Epidermal melanocyte (primary cell): ENCODE measurements around the gene MRTFA.
"Not testable (repeated sequence)": the region's sequence is repeated elsewhere in the genome, so short reads cannot be mapped to it uniquely, and the experiment has no call there.

Experiments used
- DNase-seq: peaks from one replicate; pipeline ENCODE4 v3.0.0; 2011; ENCODE audit warnings: low spot score; ENCODE audit not compliant: insufficient read length

MRTFA gene

DNA sequence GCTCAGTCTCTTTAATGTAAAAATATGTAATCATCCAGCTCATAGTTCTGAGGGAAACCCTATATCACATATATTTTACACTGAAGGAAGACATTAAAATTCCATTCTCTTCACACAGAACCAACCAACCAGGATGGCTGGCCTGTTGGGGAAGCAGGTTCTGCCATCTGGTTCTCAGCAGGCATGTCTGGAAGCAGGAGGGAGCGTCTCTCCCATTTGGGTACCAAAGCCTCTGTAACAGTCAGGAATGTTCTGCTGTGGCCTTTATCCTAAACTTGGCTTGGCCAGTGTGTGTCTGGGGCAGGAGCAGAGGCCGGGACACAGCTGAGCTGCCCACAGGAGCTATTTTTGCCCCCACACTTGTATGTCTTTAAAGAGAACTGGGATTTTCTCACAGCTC lies 236.9 kb downstream of the MRTFA start:
- DNase-seq = no peak

DNA sequence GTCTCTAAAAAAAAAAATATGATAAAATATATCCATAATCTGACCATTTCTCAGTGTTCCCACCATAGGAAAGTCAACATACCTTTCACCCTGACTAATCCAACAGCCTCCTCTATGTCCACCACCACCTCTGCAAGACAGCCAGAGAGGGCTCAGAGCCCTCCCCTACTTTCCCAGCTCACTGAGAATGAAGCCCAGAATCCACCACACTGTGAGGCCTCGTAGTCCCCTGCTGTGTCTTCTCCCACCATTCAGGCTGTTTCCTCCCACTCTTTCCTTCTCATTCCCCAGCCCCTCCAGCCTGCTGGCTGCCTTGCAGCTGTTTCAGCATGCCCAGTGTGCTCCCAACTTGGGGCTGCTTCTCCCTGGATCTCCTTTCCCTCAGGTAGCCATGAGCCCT lies 239.1 kb downstream of the MRTFA start:
- DNase-seq = no peak

DNA sequence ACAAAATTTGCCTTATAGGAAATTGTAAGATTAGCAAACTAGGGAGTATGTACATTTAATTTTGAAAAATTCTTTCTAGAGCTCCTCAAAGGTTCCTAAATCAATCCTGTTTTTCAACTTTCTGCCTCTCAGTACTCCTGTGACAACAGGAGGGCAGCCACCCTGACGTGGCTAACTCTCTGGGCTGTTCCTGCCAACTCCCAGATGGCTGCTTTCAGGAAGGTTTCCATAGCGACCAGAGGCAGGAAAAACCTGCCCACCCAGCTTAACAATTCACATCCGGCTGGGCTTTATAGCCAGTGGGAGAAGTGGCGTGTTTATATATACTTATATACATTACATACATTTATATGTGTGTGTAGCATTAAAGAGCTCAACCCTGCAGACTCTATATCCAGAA lies 239.6 kb downstream of the MRTFA start:
- no peak for DNase-seq

DNA sequence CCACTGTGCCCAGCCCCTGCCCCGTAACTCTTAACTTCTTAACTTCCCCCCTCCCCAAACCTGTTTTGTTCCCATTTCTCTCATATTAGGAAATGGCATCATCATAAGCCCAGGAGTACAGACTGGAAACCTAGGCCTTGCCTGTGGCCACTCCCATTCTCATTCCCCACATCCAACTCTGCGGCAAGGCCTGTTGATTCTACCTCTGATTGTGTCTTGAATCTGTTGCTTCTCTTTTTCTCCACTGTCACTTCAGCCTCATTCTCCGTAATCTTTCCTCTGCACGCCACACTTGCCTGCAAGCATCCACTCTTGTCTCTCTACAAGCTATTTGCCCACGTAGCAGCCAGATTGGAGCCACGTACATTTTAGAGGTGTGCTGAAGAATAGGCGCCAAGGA lies 240.9 kb downstream of the MRTFA start:
- no peak for DNase-seq

DNA sequence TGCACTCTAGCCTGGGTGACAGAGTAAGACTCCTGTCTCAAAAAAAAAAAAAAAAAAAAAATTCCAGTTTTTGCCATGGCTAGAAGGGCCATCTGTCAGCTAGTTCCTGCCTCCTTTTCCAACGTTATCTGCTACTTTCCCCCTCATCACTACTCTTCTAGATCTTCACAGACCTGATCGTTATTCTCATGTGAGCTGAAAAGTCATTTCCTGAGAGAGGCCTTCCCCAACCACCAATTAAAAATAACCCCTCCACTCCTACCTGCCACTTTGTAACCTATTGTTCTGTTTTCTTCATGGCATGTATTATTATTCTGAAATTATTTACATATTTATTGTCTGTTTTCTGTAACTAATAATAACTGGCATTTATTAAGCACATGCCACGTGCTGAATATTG lies 241.9 kb downstream of the MRTFA start:
- DNase-seq = no peak

DNA sequence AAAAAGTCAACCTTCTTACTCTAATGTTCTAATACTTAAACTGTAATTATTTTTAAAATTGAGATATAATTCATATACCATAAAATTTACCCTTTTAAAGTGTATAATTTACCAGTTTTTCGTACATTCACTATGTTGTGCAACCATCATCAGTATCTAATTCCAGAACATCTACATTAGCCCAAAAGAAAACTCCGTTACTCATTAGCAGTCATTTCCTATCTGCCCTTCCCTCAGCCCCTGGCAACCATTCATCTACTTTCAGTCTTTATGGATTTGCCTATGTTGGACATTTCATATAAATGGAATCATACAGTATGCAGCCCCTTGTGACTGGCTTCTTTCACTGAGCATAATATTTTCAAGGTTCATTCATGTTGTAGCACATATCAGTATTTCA lies 243.9 kb downstream of the MRTFA start:
- DNase-seq = no peak

DNA sequence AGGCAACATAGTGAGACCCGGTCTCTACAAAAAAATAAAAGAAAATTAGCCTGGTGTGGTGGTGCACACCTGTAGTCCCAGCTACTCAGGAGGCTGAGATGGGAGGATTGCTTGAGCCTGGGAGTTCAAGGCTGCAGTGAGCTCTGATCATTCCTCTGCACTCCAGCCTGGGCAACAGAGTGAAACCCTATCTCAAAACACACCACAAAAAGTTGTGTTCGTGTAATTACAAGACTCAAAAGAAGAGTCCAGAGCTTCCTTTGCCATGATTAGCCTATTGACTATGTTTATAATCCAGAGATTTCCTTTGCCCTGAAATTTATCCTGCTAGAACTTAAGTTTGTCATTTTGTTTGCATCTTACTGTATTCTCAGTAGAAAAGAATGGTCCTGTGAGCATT lies 245.1 kb downstream of the MRTFA start:
- no peak for DNase-seq

DNA sequence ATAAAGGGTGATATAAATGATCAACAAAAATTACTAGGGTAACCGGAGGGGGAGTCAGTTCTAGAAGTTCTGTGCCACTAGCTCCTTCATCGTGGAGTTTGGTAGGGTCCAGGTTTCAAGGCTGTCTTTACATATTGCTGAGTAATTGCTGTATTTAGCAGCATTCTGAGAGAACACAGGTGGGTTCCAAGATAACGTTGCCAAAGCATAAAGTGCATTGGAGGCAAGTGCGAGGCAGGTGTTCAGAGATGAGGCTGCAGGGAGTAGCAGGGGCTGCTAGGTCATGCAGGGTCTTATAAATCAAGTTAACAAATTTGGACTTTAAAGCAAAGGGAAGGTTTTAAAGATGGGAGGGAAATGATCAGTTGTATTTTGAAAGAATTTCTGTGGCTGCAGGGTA lies 248.3 kb downstream of the MRTFA start:
- no peak for DNase-seq

DNA sequence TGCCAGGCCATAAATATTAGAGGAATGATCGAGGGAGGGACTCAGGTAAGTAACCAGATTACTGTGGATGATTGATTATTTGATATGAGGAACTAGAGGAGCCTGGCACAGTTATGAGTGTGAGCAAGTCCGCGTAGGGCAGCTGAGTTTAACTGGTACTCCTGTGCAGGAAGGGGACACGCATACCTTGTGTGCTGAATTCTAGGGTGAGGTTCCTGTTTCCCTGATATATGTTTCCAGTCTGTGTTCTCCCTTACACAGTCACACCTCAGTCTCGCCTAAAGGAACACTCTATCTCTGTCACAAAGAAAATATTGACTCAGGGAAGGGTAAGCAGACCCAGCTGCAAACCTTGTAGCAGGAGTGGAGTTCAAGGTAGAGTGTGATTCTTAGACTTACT lies 248.8 kb downstream of the MRTFA start:
- no peak for DNase-seq

DNA sequence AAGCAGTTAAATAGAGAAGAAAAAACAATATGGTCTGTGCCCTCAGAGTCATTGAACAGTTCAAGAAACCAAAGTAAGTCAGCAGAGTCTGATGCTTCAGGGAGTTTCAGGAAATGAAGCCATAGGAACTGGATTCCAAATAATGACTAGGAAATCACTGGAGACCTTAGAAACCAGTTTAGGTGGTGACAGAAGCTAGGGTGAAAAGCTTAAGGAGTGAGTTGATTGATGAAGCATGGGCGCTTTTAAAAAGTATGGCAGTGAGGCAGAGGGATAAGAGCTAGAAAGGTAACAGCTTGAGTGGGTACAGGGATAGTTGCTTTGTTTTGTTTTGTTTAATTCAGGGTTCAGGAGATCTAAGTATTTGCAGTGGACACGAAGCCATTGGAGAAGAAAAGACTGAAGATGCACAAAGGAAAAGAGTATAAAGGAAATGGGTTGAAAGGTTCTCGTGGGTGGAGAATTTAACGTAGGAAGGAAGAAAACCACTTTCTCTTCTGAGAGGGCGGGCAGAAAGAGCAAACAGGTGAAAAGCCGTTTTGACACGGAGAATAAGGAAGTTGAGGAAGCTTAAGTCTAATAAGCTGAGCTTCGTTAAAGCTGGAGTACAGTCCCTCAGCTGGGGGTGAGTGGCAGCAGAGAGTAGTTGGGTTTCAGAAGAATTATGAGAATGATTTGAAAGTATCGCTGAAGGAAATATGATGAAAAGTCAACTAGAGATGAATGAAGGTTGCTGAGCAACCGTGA lies 251.3 kb downstream of the MRTFA start:
- DNase-seq = no peak

DNA sequence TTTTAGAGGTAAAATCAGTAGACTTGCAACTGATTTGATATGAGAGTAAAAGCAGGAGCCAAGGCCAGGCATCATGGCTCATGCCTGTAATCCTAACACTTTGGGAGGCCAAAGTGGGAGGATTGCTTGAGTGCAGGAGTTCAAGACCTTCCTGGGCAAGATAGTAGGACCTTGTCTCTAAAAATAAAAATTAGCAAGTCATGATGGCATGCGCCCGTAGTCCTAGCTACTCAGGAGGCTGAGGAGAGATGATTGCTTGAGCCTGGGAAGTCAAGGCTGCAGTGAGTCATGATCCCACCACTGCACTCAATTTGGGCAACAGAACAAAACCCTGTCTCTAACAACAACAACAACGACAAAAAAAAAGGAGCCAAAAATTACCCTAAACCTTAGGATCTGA lies 252.6 kb downstream of the MRTFA start:
- DNase-seq = no peak

DNA sequence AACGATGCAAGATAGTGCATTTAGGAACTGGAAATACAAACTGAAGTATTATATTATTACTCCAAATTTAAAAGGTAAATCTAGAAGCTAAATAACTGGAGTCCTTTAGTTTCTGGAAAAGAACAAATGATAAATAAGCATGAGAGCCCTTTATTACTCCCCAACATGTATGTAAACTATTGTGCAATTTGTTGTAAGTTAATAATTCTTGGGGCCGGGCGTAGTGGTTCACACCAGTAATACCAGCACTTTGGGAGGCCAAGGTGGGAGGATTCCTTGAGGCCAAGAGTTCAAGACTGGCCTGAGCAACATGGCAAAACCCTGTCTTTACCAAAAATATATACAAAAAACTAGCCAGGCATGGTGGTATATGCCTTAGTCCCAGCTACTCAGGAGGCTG lies 255.1 kb downstream of the MRTFA start:
- DNase-seq = no peak

DNA sequence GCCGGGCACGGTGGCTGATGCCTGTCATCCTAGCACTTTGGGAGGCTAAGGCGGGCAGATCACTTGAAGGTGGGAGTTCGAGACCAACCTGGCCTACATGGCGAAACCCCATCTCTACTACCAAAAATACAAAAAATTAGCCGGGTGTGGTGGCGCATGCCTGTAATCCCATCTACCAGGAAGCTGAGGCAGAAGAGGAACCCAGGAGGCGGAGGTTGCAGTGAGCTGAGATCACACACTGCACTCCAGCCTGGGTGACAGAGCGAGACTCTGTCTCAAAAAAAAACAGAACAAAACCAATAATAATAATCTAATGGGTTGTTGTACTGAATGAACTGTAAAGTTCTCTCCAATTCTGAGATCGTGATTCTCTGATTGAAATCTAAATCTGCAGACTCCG lies 258.1 kb downstream of the MRTFA start:
- DNase-seq = not testable (repeated sequence)

DNA sequence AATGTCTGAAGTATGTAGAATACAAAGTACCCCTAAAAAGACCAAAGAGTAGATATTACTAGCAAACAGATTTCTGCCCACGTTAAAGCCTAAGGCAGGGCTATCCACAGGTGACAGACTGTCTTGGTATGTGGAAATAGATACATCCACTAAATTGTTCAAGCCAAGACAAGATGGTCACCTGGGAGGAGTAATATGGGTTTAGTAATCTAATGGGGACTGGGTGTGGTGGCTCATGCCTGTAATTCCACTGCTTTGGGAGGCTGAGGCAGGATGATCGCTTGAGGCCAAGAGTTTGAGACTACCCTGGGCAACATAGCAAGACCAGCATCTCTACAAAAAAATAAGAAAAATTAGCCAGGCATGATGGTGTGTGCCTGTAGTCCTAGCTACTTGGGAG lies 258.6 kb downstream of the MRTFA start:
- DNase-seq = no peak

DNA sequence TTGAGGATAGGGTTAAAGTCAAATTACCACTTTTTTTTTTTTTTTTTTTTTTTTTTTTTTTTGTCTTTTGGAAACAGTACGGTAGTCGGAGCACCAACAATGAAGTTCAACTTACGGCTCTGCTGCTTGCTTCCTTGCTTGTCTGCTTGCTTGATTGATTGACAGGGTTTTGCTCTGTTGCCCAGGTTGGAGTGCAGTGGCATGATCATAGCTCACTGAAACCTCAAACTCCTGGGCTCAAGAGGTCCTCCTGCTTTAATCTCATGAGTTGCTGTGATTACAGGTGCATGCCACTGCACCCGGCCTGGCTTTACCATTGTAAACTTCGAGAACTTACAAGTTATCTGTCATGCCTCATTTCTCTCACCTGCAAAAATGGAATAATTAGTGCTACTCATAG lies 260.4 kb downstream of the MRTFA start:
- no peak for DNase-seq

DNA sequence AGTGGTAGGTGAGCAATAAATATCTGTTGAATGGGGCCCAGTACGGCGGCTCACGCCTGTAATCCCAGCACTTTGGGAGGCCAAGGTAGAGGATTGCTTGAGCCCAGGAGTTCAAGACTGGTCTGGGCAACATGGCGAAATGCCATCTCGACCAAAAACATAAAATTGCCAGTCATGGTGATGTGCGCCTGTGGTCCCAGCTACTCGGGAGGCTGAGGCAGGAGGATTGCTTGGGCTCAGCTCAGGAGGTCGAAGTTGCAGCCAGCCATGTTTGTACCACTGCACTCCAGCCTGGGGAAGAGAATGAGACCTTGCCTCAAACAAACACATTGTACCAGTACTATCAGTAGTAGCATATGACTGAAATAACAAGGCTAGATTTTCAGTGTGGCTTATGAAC lies 262.0 kb downstream of the MRTFA start:
- DNase-seq = no peak

DNA sequence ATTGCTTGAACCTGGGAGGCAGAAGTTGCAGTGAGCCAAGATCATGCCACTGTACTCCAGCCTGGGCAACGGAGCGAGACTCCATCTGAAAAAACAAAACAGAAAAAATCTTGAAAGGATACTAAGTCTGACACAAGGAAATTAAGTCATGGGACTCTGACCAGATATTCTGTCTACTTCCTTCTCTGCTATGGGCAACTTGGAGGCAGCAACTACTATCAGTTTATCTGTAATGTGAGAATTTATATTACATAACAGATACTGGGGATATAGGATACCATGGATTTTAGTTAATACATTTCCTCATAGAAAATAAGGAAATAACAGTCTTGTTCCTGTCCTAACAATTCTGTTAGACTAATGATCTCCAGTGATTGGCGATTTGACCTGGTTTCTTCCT lies 267.7 kb downstream of the MRTFA start:
- no peak for DNase-seq

DNA sequence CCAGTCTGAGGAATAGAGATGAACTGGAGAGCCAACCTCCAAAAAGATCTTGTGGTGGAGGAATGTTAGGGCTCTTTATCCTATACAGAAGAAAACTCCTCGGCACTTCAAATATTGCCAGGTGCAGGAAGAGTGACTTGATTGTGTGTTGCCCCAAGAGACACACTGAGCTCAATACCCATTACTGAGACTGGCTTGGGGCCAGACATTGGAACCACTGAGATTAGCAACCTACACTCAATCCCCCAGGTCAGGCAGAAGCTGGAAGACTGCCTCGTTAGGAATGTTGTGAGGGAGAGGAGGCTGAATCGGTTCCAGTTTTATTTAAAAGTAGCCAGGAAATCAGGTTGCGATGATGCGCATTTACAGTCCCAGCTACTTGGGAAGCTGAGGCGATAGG lies 268.5 kb downstream of the MRTFA start:
- no peak for DNase-seq

DNA sequence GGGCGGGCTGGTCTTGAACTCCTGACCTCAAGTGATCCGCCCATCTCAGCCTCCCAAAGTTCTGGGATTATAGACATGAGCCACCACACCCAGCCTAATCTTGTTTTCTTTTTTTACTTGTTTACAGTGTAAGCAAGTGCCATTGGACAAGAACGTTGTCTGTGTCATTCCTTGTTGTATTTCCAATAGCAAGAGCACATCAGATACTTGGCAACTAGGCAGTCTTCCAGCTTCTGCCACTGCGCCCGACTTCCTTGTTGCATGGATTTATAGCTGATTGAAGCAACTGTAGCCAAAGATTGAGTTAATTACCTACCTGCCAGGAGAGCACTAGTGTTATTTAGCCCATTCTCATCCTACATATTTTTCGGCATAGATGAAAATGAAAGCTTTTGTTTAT lies 269.2 kb downstream of the MRTFA start:
- DNase-seq = no peak

DNA sequence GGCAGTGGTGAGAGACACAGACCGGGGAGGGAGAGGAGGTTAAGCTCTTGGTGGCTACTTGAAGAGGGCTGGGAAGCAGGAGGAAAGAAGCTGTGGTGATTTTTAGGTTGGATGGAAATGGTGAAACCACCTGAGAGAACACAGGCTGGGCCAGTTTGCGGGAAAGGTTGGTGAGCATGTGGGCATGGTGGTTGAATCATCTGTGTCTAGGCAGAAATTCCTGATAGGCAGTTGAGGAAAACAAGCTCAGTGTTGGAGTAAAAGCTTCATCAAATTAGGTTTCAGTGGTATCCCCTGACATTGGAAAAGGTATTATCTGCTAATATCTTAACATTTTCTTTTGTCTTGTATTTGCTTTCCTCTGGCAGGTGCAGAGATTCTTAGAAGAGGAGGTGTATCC lies 270.5 kb downstream of the MRTFA start:
- no peak for DNase-seq

DNA sequence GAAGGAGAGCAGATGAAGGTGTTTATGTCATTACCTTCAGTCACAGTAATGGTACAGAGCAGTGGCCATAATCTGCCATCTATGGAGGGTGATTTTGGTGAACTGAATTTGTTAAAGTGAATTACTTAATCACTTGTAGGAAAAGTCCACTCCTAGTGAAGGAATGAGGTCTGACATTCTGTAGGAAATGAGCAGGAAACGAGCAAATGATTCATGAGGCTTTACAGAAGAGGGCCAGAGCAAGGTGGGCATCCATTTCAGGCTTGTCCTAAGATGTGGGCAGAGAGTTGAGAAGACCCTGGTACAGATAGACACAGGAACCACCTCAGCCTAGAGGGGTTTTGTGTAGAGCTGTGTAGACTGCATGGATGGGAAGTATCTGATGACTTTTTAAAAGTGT lies 272.1 kb downstream of the MRTFA start:
- no peak for DNase-seq

DNA sequence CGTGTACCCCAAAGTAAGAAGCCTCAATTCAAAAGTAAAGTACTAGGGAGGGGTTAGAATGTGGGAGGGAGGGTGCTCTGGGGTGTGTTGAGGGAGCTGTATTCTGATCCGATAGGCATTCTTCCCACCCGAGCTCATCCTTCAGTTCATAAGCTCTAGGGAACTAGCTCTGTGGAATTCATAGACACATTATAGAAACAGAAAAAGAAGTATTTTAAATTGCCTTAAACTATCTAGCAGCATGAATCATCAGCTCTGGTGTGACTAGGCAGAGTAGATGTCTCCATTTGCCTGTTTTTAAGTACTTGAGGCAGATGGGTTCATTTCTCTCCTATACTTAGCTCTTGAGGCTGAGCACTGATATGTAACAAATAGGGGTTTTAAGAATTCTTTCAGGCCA lies 273.5 kb downstream of the MRTFA start:
- no peak for DNase-seq

DNA sequence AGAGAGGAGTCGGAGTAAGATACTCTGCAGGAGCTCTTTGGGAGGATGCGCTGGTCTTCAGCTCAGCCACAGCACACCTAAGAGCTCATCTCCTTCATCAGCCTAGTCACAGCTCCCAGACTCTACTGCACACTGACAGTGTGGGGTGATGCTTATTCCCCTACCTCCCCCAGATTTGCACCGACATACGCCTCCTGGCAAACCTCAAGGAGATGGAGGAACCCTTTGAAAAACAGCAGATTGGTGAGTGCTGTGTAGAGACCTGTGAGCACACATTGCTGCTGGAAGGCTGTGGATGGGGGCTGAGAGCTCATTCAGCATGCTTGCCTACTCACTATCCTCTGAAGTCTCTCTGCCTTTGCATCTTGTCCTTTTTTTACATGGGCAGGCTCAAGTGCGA lies 275.4 kb downstream of the MRTFA start:
- no peak for DNase-seq
